Endothelial cell of umbilical vein (primary cell): Measurements from ENCODE around the gene STX8. TPM values are rescaled to one million over a fixed set of nuclear protein-coding genes. Genes with fewer than 3 reads are reported as not detected.

Experiments
- BruUV-seq: library from RNA; stranded (reverse); fragments of 400-500 nt; replicated peaks from 2 replicates; lab custom pipeline; 2021; lab: Mats Ljungman, UMichigan
- CTCF ChIA-PET: fragments of 300-600, 350-600 bp; sonication (Branson Sonifier 250); formaldehyde crosslinking; loops from one replicate; lab custom pipeline; 2021; ENCODE audit warnings: antibody characterized with exemption, inconsistent platforms; lab: Charles Lee
- POLR2A ChIA-PET: fragments of 300-600, 350-600 bp; sonication (Branson Sonifier 250); formaldehyde crosslinking; loops from one replicate; lab custom pipeline; 2021; ENCODE audit warnings: antibody characterized with exemption, inconsistent platforms; lab: Charles Lee
- DNase-seq: peaks from one replicate; pipeline ENCODE4 v3.0.0-alpha.2; 2011; ENCODE audit warnings: low read depth, low spot score
- FAIRE-seq: peaks from 2 replicates; lab custom pipeline; 2011; peaks lifted over from hg19 to GRCh38; lab: Jason Lieb, UNC
- H2AFZ ChIP-seq: 2 replicates; pipeline ENCODE4 v1.6.0; 2012; ENCODE audit warnings: low read depth, low read length, control low read depth, inconsistent platforms
- H3K27ac ChIP-seq: 2 replicates; pipeline ENCODE4 v1.5.1; 2011; ENCODE audit warnings: low read depth, mild to moderate bottlenecking, control low read depth, low read length, moderate library complexity; ENCODE audit not compliant: insufficient read depth
- H3K27me3 ChIP-seq, 2 experiments: 2 replicates each; pipeline versions ENCODE4 v1.6.0 to v1.6.1; 2011; ENCODE audit warnings: low read length in 2 of 2, mixed read lengths in 1 of 2; ENCODE audit not compliant: control insufficient read depth in 2 of 2, insufficient read depth in 2 of 2
- H3K36me3 ChIP-seq, 2 experiments: 2 replicates in 1 of 2; 3 replicates in 1 of 2; pipeline ENCODE4 v1.5.1; 2011; ENCODE audit warnings: low read length in 2 of 2, mild to moderate bottlenecking in 1 of 2, moderate library complexity in 1 of 2; ENCODE audit not compliant: control insufficient read depth in 2 of 2, insufficient read depth in 2 of 2; ENCODE audit errors: extremely low read depth in 1 of 2
- H3K4me1 ChIP-seq: 3 replicates; pipeline ENCODE4 v1.5.1; 2011; ENCODE audit warnings: mild to moderate bottlenecking, low read length; ENCODE audit not compliant: control insufficient read depth, insufficient read depth; ENCODE audit errors: extremely low read depth
- H3K4me2 ChIP-seq: 2 replicates; pipeline ENCODE4 v1.6.1; 2011; ENCODE audit warnings: low read length, control low read depth, mixed read lengths; ENCODE audit not compliant: insufficient read depth
- H3K4me3 ChIP-seq, 3 experiments: fragments of 200-600 bp in 1 of 3; sonication (generic), shearing (Covaris generic) in 1 of 3; replicated peaks in 1 of 3; 2 replicates each; pipeline ENCODE4 v1.5.1; 2011 to 2016; ENCODE audit warnings: control low read depth in 3 of 3, low read length in 3 of 3, mild to moderate bottlenecking in 2 of 3, inconsistent platforms in 1 of 3, low read depth in 1 of 3, moderate library complexity in 1 of 3; ENCODE audit not compliant: insufficient read depth in 1 of 3
- H3K79me2 ChIP-seq: 2 replicates; pipeline ENCODE4 v1.6.0; 2012; ENCODE audit warnings: low read length, inconsistent platforms; ENCODE audit not compliant: control insufficient read depth, insufficient read depth
- H3K9ac ChIP-seq: replicated peaks from 2 replicates; pipeline ENCODE3; 2011; ENCODE audit warnings: low read length, control low read depth; ENCODE audit not compliant: insufficient read depth; ENCODE audit errors: extremely low read depth
- H3K9me1 ChIP-seq: replicated peaks from 3 replicates; pipeline ENCODE4 v1.6.0; 2011; ENCODE audit warnings: mild to moderate bottlenecking, low read length; ENCODE audit not compliant: control insufficient read depth, insufficient read depth; ENCODE audit errors: extremely low read depth
- H3K9me3 ChIP-seq: replicated peaks from 2 replicates; pipeline ENCODE4 v1.5.1; 2012; ENCODE audit warnings: low read length, inconsistent platforms; ENCODE audit not compliant: control insufficient read depth, insufficient read depth
- H4K20me1 ChIP-seq: replicated peaks from 2 replicates; pipeline ENCODE3; 2011; ENCODE audit warnings: mild to moderate bottlenecking, low read length; ENCODE audit not compliant: control insufficient read depth, insufficient read depth; ENCODE audit errors: extremely low read depth
- EZH2 ChIP-seq: IDR thresholded peaks from 2 replicates; pipeline ENCODE4 v1.6.1; 2012; ENCODE audit warnings: borderline replicate concordance, low read depth, mild to moderate bottlenecking, moderate library complexity, low read length, inconsistent platforms; ENCODE audit not compliant: severe bottlenecking
- FOS ChIP-seq: IDR thresholded peaks from 2 replicates; pipeline ENCODE4 v1.6.1; 2011; ENCODE audit warnings: mild to moderate bottlenecking, low read length, moderate library complexity, borderline replicate concordance; ENCODE audit not compliant: insufficient read depth
- GATA2 ChIP-seq: IDR thresholded peaks from 2 replicates; pipeline ENCODE4 v1.7.0; 2011; ENCODE audit warnings: low read depth, mild to moderate bottlenecking, moderate library complexity, mixed read lengths, low read length; ENCODE audit not compliant: insufficient read length, insufficient read depth
- JUN ChIP-seq: IDR thresholded peaks from 2 replicates; pipeline ENCODE4 v1.6.1; 2011; ENCODE audit warnings: borderline replicate concordance, low read depth; ENCODE audit not compliant: insufficient read length, insufficient read depth
- MYC ChIP-seq: IDR thresholded peaks from one replicate; pipeline ENCODE4 v1.6.1; 2011; ENCODE audit warnings: mild to moderate bottlenecking, low read depth, low read length
- POLR2A ChIP-seq: IDR thresholded peaks from 2 replicates; pipeline ENCODE4 v1.6.1; 2012; ENCODE audit warnings: low read depth, mild to moderate bottlenecking, control low read depth, low read length
- POLR2AphosphoS5 ChIP-seq: IDR thresholded peaks from 2 replicates; pipeline ENCODE4 v1.6.1; 2012; ENCODE audit warnings: low read depth, mild to moderate bottlenecking, control low read depth, low read length, moderate library complexity; ENCODE audit not compliant: insufficient read depth
- dilution Hi-C: fragments of 300-500 bp; cut with MboI; formaldehyde crosslinking; loops from one replicate; pipeline ENCODE4 v1.15.0; 2019; ENCODE audit warnings: low sequenced_read_pairs; ENCODE audit not compliant: extremely low pct_ligation_motif_present
- intact Hi-C: fragments of 100-400 bp; cut with micrococcal nuclease; formaldehyde crosslinking; loops from one replicate; pipeline ENCODE4 v1.10.0; 2022
- polyA plus RNA-seq, 4 experiments: library from polyadenylated mRNA; depleted of rRNA in 3 of 4; stranded (reverse) in 3 of 4; unstranded in 1 of 4; fragments of >200 nt; gene quantifications; 2 replicates each; pipeline versions ENCODE4 v1.2.1 to v1.2.3, GENCODE V29; 2011 to 2012; ENCODE audit warnings: missing spikeins in 1 of 4
- total RNA-seq: library from RNA; stranded (reverse); gene quantifications from 2 replicates; pipeline ENCODE4 v1.2.3, GENCODE V29; 2021
- TF ChIP-seq, protein P1 (sequence below): IDR thresholded peaks from 2 replicates; pipeline ENCODE4 v1.6.1; 2011; ENCODE audit not compliant: insufficient read depth, insufficient read length
- TF ChIP-seq, protein P2 (sequence below), 2 donors: IDR thresholded peaks; 1 replicate in 1 of 2; 2 replicates in 1 of 2; pipeline ENCODE4 v1.5.1; 2011; ENCODE audit warnings: low read length in 2 of 2, mild to moderate bottlenecking in 2 of 2, moderate library complexity in 2 of 2, control low read depth in 1 of 2, inconsistent platforms in 1 of 2, low read depth in 1 of 2; ENCODE audit not compliant: insufficient read depth in 1 of 2; ENCODE audit errors: extremely low read depth in 1 of 2

STX8 gene
- total and polyA plus RNA-seq, 2 donors (not counting 3 experiments of a cell fraction or from before 2014, with no cell fraction given), result 25.9 to 67.3 TPM

DNA sequence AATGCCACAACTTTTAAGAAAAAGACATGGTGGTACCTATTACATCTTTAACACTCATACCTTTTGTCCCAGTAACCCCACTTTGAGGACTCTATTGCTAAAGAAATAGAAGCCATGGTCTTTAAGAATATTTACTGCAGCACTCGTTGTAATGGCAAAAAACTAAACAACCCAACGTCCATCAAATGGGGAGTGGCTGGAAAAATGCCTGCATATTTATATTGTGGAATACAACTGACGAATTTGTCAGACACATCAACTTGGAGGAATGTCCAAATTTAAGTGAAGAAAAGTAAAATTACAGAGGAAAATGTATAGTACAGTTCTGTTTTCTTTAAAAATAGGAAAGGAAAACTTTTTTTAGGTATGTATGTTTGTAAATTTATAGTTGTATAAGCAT is 47.8 kb downstream of the STX8 start:
- no peak for DNase-seq
- H3K79me2 ChIP-seq, result no peaks in the 10 kb centered on the region
- no peak overlapping the region for H2AFZ ChIP-seq
- H4K20me1 ChIP-seq, result no peaks in the 10 kb centered on the region
- dilution Hi-C loops, result no loop called here
- H3K27me3 ChIP-seq, result no peaks in the 10 kb centered on the region
- no peak for TF ChIP-seq JUN
- TF ChIP-seq, protein P1, sequence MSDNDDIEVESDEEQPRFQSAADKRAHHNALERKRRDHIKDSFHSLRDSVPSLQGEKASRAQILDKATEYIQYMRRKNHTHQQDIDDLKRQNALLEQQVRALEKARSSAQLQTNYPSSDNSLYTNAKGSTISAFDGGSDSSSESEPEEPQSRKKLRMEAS, result no peak
- TF ChIP-seq POLR2AphosphoS5, result no peak
- no peak for TF ChIP-seq GATA2
- no peak for TF ChIP-seq POLR2A
- no peak for TF ChIP-seq EZH2
- TF ChIP-seq, protein P2, sequence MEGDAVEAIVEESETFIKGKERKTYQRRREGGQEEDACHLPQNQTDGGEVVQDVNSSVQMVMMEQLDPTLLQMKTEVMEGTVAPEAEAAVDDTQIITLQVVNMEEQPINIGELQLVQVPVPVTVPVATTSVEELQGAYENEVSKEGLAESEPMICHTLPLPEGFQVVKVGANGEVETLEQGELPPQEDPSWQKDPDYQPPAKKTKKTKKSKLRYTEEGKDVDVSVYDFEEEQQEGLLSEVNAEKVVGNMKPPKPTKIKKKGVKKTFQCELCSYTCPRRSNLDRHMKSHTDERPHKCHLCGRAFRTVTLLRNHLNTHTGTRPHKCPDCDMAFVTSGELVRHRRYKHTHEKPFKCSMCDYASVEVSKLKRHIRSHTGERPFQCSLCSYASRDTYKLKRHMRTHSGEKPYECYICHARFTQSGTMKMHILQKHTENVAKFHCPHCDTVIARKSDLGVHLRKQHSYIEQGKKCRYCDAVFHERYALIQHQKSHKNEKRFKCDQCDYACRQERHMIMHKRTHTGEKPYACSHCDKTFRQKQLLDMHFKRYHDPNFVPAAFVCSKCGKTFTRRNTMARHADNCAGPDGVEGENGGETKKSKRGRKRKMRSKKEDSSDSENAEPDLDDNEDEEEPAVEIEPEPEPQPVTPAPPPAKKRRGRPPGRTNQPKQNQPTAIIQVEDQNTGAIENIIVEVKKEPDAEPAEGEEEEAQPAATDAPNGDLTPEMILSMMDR (IDR thresholded peaks at IDR 0.05; ENCODE audit: extremely low read depth in 1 of 2, insufficient read depth in 1 of 2, low read depth in 1 of 2, low read length in 2 of 2), result no peak
- no peak for TF ChIP-seq MYC
- TF ChIP-seq FOS, result no peak
- no peak overlapping the region for H3K27ac ChIP-seq
- no peaks in the 10 kb centered on the region for H3K36me3 ChIP-seq
- ChIA-PET CTCF (interaction anchor here (0.7 to 1.1 kb wide), 2 partner anchors 30 to 530 kb away, joined by 3 read pairs; no protein-coding TSS in a partner anchor), POLR2A (no interaction called here)
- H3K4me2 ChIP-seq, result no peak overlapping the region
- intact Hi-C loops, result loop anchor here (10.0 kb wide), 1 partner anchor 633 kb away; no protein-coding TSS in a partner anchor
- no peaks in the 10 kb centered on the region for H3K4me1 ChIP-seq
- no peak overlapping the region for H3K4me3 ChIP-seq
- no peak for FAIRE-seq
- no TSS peak for BruUV-seq
- H3K9me3 ChIP-seq, result no peaks in the 10 kb centered on the region
- no peaks in the 10 kb centered on the region for H3K9me1 ChIP-seq
- H3K9ac ChIP-seq, result no peak overlapping the region
